Panc1 (cell line): ENCODE measurements around the gene SART3. TPM values are rescaled to one million over a fixed set of nuclear protein-coding genes. Genes with fewer than 3 reads are reported as not detected.
A peak's percentile ranks its signal among the peaks of the same experiment; 100 is the strongest.

Experiments used
- ATAC-seq: fragments of 200-7000 bp; cut with Tn5 transposase; 2 replicates; pipeline ENCODE4 v1.9.1; 2020; ENCODE audit warnings: mild to moderate bottlenecking, moderate library complexity
- BruUV-seq: library from RNA; stranded (reverse); fragments of 400-500 nt; replicated peaks from 2 replicates; lab custom pipeline; 2021; lab: Mats Ljungman, UMichigan
- CTCF ChIA-PET: fragments of 300-600 bp; sonication (Branson Sonifier 250); formaldehyde crosslinking; loops from one replicate; lab custom pipeline; 2022; ENCODE audit warnings: antibody characterized with exemption; lab: Charles Lee
- POLR2A ChIA-PET: fragments of 300-600 bp; sonication (Branson Sonifier 250); formaldehyde crosslinking; loops from one replicate; lab custom pipeline; 2022; ENCODE audit warnings: antibody characterized with exemption; lab: Charles Lee
- DNase-seq: peaks from one replicate; pipeline ENCODE4 v3.0.0-alpha.2; 2010; ENCODE audit warnings: low read depth, low spot score
- H3K27ac ChIP-seq: 2 replicates; pipeline ENCODE4 v1.5.1; 2011; ENCODE audit warnings: mild to moderate bottlenecking, low read length, inconsistent platforms
- H3K27me3 ChIP-seq: fragments of 200-500 bp; sonication (Bioruptor generic); 2 replicates; pipeline ENCODE4 v1.6.0; 2014; ENCODE audit warnings: low read length, inconsistent platforms; ENCODE audit not compliant: control insufficient read depth, insufficient read depth
- H3K36me3 ChIP-seq: fragments of 200-500 bp; sonication (Bioruptor generic); 2 replicates; pipeline ENCODE4 v1.5.1; 2014; ENCODE audit warnings: inconsistent platforms, mild to moderate bottlenecking, low read length, moderate library complexity; ENCODE audit not compliant: control insufficient read depth, insufficient read depth
- H3K4me1 ChIP-seq: 2 replicates; pipeline ENCODE4 v1.5.1; 2011; ENCODE audit warnings: inconsistent platforms, mild to moderate bottlenecking, low read length, moderate library complexity; ENCODE audit not compliant: control insufficient read depth, insufficient read depth
- H3K4me3 ChIP-seq, 2 experiments: 2 replicates each; pipeline ENCODE4 v1.5.1; 2011 to 2012; ENCODE audit warnings: low read depth in 2 of 2, low read length in 2 of 2, mild to moderate bottlenecking in 2 of 2, inconsistent platforms in 1 of 2, moderate library complexity in 1 of 2
- H3K9me3 ChIP-seq: fragments of 200-500 bp; sonication (Bioruptor generic); 2 replicates; pipeline ENCODE4 v1.5.1; 2014; ENCODE audit warnings: low read depth, mild to moderate bottlenecking, inconsistent platforms, low read length, moderate library complexity; ENCODE audit not compliant: control insufficient read depth, insufficient read depth
- CTCF ChIP-seq: fragments of 450-650 bp; IDR thresholded peaks from 2 replicates; pipeline ENCODE4 v1.5.1; 2017; ENCODE audit warnings: mild to moderate bottlenecking
- POLR2AphosphoS5 ChIP-seq: IDR thresholded peaks from 2 replicates; pipeline ENCODE4 v1.6.1; 2012; ENCODE audit warnings: mild to moderate bottlenecking, low read depth, low read length, moderate library complexity
- REST ChIP-seq, 2 experiments: IDR thresholded peaks; 2 replicates each; pipeline ENCODE4 v1.6.1; 2011 to 2012; ENCODE audit warnings: low read depth in 2 of 2, control low read depth in 1 of 2, low read length in 1 of 2, mild to moderate bottlenecking in 1 of 2, moderate library complexity in 1 of 2; ENCODE audit not compliant: insufficient read depth in 1 of 2
- SIN3A ChIP-seq: IDR thresholded peaks from 2 replicates; pipeline ENCODE4 v1.6.1; 2012; ENCODE audit warnings: low read depth, mild to moderate bottlenecking, low read length, moderate library complexity, borderline replicate concordance; ENCODE audit not compliant: insufficient read depth
- TCF7L2 ChIP-seq: IDR thresholded peaks from 2 replicates; pipeline ENCODE4 v1.6.1; 2011; ENCODE audit warnings: mild to moderate bottlenecking, low read depth, low read length, inconsistent platforms
- in situ Hi-C: cut with HindIII; loops from 2 replicates; pipeline ENCODE4 v1.10.0; 2016; ENCODE audit warnings: low sequenced_read_pairs, low pct_unique_long_range_greater_than_20kb
- intact Hi-C: fragments of 100-400 bp; cut with micrococcal nuclease; formaldehyde crosslinking; loops from one replicate; pipeline ENCODE4 v1.10.0; 2022; ENCODE audit not compliant: unreplicated experiment
- total RNA-seq: library from RNA; stranded (reverse); gene quantifications from one replicate; pipeline ENCODE4 v1.2.1, GENCODE V29; 2021; ENCODE audit not compliant: unreplicated experiment

The SART3 gene
- total RNA-seq, 1 experiment from 2014 or later, result 55.9 TPM

GRCh38 chr12:108483213-108484059, 77.5 kb downstream of the SART3 start:
- peaks cover 14% of the 10 kb centered on the region for H3K4me1 ChIP-seq
- no TSS peak for BruUV-seq
- ChIA-PET CTCF (no interaction called here), POLR2A (no interaction called here)
- no peaks in the 10 kb centered on the region for H3K36me3 ChIP-seq
- DNase-seq, result no peak
- H3K27ac ChIP-seq, result peak overlapping the region; percentile 59
- no peak for TF ChIP-seq TCF7L2
- no peak for TF ChIP-seq SIN3A
- TF ChIP-seq CTCF, result no peak
- TF ChIP-seq POLR2AphosphoS5, result no peak
- no peak for TF ChIP-seq REST (IDR thresholded peaks at IDR 0.05; ENCODE audit: insufficient read depth in 1 of 2, low read depth in 2 of 2, low read length in 1 of 2)
- in situ Hi-C loops, result no loop called here
- intact Hi-C loops, result no loop called here
- peak; percentile 54 for ATAC-seq
- H3K4me3 ChIP-seq, result 0 out of 4 replicates have a peak overlapping the region, but pooled peaks of 1 of the 2 experiments have one; percentile 39
- no peaks in the 10 kb centered on the region for H3K9me3 ChIP-seq
- H3K27me3 ChIP-seq, result no peaks in the 10 kb centered on the region

- no peaks in the 10 kb centered on the region for H3K9me3 ChIP-seq
- DNase-seq, result peak; percentile 20
- intact Hi-C loops (no loop called here), in situ Hi-C loops (no loop called here)
- peak overlapping the region; percentile 73 for H3K27ac ChIP-seq
- no peaks in the 10 kb centered on the region for H3K27me3 ChIP-seq
- H3K36me3 ChIP-seq, result no peaks in the 10 kb centered on the region
- ChIA-PET CTCF (no interaction called here), POLR2A (no interaction called here)
- peaks cover 17% of the 10 kb centered on the region for H3K4me1 ChIP-seq
- TF ChIP-seq REST (IDR thresholded peaks at IDR 0.05; ENCODE audit: insufficient read depth in 1 of 2, low read depth in 2 of 2, low read length in 1 of 2), result no peak
- TF ChIP-seq POLR2AphosphoS5, result no peak
- TF ChIP-seq SIN3A, result no peak
- TF ChIP-seq CTCF, result no peak
- no peak for TF ChIP-seq TCF7L2
- peak; percentile 81 for ATAC-seq
- BruUV-seq, result no TSS peak
- peak overlapping the region in 1 of 2 experiments; percentile 39; a peak in 2 of 4 replicates for H3K4me3 ChIP-seq
Observed at GRCh38 chr12:108482717-108483212, 78.2 kb downstream of the SART3 start.
